ENCODE data around the gene PDIK1L.
A peak's percentile ranks its signal among the peaks of the same experiment; 100 is the strongest.

PDIK1L gene

GRCh38 chr1:26111530-26112406, at the start of gene PDIK1L:
Gene PDIK1L, plus strand, starts transcription at chr1:26111824. Its CDS starts 2,485 bp downstream, at chr1:26114309.
- DNase-seq: peak; percentile 92 to 97

DNA sequence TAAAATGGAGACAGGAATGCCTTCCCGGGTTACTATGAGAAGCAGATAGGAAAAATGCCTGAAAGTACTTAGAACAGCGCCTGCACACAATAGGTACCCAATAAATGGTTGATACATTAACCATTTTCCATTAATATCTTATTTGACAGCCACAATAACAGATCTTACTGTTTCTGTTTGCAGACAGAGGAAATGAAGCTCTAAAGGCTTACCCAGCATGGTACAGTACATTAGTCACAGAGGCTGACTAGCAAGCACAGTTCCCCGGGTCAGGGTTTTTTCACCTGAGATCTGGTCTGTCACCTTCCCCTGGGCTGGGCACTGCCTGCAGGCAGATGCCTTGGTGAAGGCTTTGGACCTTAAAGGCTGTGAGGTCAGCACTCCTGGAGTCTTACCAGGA, 47.1 kb upstream of the PDIK1L start:
- DNase-seq: no peak

DNA sequence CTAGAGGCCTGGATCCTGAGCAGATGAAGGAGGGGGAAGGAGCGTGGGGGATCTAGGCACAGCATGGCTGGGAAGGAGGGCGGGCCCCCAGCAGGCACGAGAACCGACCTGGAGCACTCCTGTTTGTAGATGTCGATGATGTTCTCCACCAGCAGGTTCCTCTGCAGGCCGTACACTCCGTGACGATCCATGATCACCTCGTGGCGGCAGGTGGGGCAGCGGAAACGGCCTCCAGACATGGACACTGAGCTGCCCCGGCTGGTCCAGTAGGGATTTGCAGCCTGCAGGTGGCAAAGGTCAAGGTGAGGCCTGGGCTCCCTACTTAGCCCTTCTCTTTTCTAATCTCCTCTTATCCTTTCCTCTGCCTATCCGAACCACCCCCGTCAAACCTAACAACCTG, 45.5 kb upstream of the PDIK1L start:
- no peak for DNase-seq

DNA sequence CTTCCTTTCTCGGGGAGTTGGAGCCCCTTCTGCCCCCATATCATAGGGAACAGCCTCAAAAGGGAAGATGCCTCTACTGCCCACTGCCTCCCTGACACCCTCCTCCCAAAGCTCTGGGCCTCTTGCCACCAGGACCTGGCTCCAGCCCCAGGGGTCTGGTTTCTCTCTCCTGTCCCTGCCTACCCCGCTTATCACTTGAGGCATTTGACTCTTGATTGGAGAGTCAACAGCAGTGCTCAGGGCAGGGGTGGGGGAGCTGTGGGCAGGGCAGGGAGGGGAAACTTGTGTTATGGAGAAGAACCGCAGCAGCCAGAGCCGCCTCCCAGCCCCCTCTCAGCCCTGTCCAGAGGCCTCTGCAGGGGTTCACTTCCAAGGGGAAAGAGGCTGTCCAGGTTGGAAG, 44.8 kb upstream of the PDIK1L start:
- DNase-seq: no peak

- no peak for DNase-seq
Observed at GRCh38 chr1:26067432-26067911, 44.2 kb upstream of the PDIK1L start, which contains the start of gene TRIM63. Gene TRIM63, minus strand, starts transcription at chr1:26067630. Its CDS starts 136 bp downstream, at chr1:26067494.

- DNase-seq: no peak
Observed at GRCh38 chr1:26069941-26070295, 41.7 kb upstream of the PDIK1L start.

DNA sequence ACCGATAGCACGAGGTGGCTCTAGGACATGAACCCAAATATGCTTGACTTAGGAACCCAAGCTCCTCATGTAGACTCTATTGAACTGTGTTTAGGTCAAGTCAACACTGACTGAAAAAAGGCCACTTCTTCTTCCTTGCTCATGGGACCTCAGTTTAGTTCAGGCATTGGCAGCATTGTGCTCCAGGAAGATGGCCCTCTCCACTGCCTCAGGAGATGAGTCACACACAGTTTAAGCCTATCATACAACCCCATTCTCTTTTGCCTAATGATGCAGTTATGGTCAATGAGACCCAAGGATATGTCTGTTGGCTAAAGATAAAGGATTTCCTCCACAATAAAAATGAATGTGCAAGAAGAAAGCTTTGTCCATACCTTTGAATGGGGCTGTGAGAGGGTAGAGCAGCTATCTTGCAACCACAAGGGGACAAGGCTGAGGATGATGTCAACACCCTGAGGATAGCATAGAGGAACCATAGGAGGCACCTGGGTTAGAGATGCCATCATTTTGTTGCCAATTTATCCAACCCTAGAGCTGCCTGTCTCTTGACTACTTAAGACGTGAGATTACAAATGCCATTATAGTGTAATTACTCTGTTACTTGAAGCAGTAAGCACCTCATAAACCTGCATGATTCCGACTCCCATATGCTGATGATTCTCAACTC, 41.2 kb upstream of the PDIK1L start:
- DNase-seq: no peak

DNA sequence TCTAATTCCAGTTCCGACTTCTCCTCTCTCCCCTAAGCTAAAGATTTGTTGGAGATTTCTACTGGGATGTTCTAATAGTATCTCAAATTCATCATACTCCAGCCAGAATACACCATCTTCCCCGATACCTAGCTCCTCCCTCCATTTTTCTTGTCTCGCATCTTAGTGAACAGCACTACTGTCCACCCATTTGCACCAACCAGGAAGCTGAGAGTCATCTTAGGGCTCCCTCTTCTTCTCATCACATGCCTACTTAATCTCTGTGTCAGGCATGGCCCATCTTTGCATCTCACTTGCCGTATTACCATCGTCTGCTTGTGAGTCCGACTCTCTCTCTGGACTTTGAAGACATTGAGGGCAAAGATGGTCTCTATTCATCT, 40.7 kb upstream of the PDIK1L start:
- no peak for DNase-seq

- no peak for DNase-seq
Observed at GRCh38 chr1:26072305-26072704, 39.3 kb upstream of the PDIK1L start.

GRCh38 chr1:26075421-26076144, 36.0 kb upstream of the PDIK1L start:
- no peak for DNase-seq

DNA sequence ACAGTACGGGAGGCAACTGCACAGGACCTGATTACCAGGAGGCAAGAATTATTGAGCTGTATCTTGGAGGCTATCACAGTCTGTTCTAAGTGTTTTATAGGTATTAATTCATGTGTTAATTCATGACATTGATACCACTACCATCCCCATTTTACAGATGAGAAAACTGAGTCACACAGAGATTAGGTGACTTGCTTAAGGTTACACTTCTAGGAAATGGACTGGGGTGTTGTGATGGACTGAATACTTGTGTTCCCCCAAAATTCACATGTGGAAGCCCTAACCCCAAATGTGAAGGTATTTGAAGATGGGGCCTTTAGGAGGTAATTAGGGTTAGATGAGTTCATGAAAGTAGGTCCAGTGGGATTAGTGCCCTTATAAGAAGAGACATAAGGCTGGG, 34.1 kb upstream of the PDIK1L start:
- DNase-seq: no peak

DNA sequence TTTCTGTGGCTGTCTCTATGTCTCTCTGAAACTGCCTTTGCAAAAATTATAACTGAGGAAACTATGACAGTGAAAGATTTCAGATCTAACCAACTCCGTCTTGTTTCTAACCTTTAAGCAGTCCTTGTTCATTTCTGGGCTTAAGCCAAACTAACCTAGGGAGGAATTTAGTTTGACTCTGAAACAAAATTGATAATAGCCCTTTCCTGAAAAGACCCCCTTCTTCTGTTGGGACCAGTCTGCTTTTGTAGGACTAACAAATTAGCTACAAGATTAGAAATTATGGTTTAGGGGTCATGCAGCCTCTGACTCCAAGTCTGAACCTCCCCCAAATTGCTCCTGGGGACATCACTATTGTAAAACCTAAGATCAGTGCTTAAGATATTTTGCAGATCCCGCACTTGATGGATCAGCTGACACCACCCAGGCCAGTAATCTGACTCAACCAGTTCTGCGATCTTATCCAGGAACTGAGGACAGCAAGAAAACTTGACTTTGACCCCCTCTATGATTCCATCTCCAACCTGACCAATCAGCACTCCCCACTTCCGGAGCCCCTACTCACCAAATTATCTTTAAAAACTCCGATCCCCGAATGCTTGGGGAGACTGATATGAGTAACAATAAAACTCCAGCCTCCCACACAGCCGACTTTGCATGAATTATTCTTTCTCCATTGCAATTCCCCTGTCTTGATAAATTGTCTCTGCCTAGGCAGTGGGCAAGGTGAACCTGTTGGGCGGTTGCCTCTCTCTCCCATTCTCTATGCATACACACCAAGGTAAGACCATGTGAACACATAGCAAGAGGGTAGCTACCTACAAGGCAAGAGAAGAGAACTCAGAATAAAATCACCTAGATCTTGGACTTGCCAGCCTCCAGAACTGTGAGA, 33.1 kb upstream of the PDIK1L start:
- peak in 1 of 2 experiments; percentile 19 for DNase-seq

DNA sequence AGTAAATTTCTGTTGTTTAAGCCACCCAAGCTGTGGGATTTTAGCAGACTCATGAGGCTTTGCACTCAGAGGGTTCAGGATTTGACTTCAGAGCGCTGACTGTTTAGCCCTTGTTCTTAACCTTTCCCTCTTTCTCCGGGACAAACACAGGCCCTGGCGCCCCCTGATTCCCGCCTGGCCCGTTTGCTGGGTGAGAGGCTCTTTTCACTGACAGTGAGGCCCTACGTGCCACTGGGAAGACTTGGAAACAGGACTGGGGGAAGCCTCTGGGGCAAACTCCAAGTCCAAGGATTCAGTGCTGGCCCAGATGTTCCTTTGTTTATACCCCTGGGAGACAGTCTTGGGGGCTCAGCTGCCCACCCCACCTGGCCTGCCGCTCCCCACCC, 32.5 kb upstream of the PDIK1L start:
- DNase-seq: no peak

DNA sequence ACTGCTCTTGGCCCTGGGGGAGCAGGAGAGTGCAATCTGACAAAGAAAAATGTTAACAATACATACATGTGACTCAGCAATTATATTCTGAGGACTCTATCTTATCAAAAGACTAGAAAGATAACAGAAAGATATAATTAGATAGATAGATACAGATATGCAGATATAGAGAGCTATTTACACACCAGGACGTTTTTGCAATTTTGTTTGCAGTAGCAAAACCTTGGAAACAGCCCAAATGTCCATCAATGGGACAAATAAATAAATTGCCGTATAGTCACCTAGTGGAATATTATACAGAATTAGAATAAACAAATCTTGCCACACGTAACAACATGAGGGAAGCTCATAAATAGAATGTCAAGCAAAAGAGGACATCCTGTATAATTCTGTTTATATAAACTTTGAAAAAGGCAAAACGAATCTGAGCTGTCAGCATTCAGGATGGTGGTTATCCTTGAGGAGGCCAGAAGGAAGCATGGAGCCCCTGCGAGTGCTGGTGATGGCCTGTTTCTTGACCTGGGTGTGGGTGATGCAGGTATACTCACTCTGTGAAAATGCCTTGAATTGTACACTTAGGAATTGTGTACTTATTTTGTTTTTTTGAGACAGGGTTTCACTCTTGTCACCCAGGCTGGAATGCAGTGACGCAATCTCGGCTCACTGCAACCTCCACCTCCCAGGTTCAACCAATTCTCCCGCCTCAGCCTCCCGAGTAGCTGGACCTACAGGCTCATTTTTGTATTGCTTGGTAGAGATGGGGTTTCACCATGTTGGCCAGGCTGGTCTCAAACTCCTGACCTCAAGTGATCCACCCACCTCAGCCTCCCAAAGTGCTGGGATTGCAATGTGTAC, 31.4 kb upstream of the PDIK1L start:
- DNase-seq: no peak

DNA sequence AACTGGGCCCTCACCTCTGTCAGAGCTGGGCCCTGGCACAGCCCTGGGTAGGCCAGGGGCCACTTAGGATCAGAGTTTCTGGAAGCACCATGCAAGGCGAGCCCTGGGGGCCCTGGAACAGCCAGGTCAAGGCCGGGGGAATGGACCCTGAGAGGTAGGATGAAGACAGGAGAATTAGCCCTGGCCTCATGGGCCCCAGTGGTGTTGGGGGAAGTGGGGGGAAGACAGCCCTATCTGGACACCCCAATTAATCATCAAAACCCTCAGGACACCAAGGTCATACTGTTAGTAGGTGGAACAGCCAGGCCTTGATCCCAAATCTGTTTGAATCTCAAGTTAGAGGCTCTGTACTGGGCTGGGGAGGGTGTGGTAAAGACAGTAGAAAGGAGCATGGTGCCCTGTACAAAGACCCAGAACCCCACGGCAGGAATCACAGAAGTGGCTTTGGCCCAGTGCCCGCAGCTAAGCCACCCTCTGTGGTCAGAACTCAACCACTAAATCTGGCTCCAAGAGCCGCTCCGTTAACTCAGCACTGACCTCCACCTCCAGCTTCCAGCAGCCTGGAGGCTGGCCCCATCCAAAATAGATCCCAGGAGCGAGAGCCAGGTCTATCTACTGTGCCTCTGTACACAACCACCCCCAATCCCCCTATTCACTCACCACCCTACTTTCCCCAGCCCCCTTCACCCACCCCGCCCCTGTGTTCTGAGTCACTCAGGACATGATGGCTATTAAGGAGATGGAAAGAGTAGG, 30.2 kb upstream of the PDIK1L start:
- no peak for DNase-seq

GRCh38 chr1:26082020-26082350, 29.6 kb upstream of the PDIK1L start:
- no peak for DNase-seq

GRCh38 chr1:26083208-26083607, 28.4 kb upstream of the PDIK1L start:
- DNase-seq: no peak

DNA sequence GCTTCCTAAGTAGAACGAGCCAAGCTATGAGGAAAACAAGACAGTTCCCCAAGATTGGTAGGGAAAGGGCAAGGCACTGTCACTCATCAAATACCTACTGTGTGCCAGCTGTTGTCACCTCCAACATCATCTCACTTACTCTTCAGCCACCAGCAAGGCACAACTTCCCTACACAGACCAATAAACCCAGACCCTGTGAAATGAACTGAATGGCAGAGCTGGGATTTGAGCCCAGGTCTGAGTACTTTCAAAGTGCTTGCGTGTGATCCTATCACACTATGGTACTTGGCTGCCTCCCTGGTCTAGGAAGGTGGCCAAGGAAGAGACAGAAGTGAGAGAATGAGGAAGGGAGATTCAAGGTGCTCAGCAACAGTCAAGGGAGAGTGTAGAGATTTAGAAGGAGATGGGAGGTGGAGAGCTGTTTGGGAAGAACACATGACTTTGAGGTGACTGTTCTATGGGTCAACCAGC, 27.5 kb upstream of the PDIK1L start:
- no peak for DNase-seq

- no peak for DNase-seq
Observed at GRCh38 chr1:26084844-26085243, 26.8 kb upstream of the PDIK1L start.

- no peak for DNase-seq
Observed at GRCh38 chr1:26089125-26089524, 22.5 kb upstream of the PDIK1L start.

DNA sequence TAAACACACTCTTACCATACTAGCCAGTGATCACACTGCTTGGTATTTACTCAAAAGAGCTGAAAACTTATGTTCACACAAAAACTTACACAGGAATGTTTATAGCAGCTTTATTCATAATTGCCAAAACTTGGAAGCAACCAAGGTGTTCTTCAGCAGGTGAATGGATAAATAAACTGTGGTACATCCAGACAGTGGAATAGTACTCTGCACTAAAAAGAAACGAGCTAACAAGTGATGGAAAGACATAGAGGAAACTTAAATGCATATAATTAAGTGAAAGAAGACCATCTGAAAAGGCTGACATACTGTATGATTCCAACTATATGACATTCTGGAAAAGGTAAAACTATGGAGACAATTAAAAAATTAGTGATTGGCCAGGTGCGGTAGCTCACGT, 20.7 kb upstream of the PDIK1L start:
- DNase-seq: no peak
